Epithelial cell of prostate (primary cell): ENCODE results near the gene CDCP1.
"Not testable (repeated sequence)": the region's sequence is repeated elsewhere in the genome, so short reads cannot be mapped to it uniquely, and the experiment has no call there.

Experiments used
- DNase-seq: peaks from one replicate; pipeline ENCODE4 v3.0.0-alpha.2; 2011; ENCODE audit warnings: low read depth, low spot score
- H3K27ac ChIP-seq: fragments of 450-650 bp; 2 replicates; pipeline ENCODE4 v1.5.1; 2017; ENCODE audit warnings: mild to moderate bottlenecking

The CDCP1 gene

GRCh38 chr3:45065373-45065720 is 80.8 kb downstream of the CDCP1 start:
- DNase-seq = no peak
- H3K27ac ChIP-seq = peak overlapping the region; percentile 69

GRCh38 chr3:45064512-45065372 is 81.4 kb downstream of the CDCP1 start:
- H3K27ac ChIP-seq = peak overlapping the region; percentile 69
- DNase-seq = no peak

- DNase-seq = no peak
- H3K27ac ChIP-seq = no peak overlapping the region
Observed at GRCh38 chr3:45062697-45063070, 83.5 kb downstream of the CDCP1 start.

- no peak for DNase-seq
- no peak overlapping the region for H3K27ac ChIP-seq
Observed at GRCh38 chr3:45060165-45060892, 85.8 kb downstream of the CDCP1 start.

GRCh38 chr3:45059132-45059531 is 87.0 kb downstream of the CDCP1 start:
- DNase-seq = no peak
- no peak overlapping the region for H3K27ac ChIP-seq

GRCh38 chr3:45057557-45057956 is 88.6 kb downstream of the CDCP1 start:
- DNase-seq = no peak
- peak overlapping the region; percentile 33 for H3K27ac ChIP-seq

GRCh38 chr3:45056608-45057301 is 89.4 kb downstream of the CDCP1 start:
- DNase-seq = no peak
- H3K27ac ChIP-seq = peak overlapping the region; percentile 33

GRCh38 chr3:45055411-45056143 is 90.6 kb downstream of the CDCP1 start:
- DNase-seq = no peak
- H3K27ac ChIP-seq = peak overlapping the region; percentile 31

GRCh38 chr3:45055032-45055410 is 91.2 kb downstream of the CDCP1 start:
- peak overlapping the region; percentile 31 for H3K27ac ChIP-seq
- no peak for DNase-seq

GRCh38 chr3:45054196-45054857 is 91.9 kb downstream of the CDCP1 start:
- H3K27ac ChIP-seq = peak overlapping the region; percentile 31
- DNase-seq = no peak

- peak overlapping the region; percentile 31 for H3K27ac ChIP-seq
- not testable (repeated sequence) for DNase-seq
Observed at GRCh38 chr3:45053805-45054195, 92.4 kb downstream of the CDCP1 start.

GRCh38 chr3:45051685-45052084 is 94.5 kb downstream of the CDCP1 start:
- H3K27ac ChIP-seq = no peak overlapping the region
- DNase-seq = no peak

- no peak for DNase-seq
- H3K27ac ChIP-seq = no peak overlapping the region
Observed at GRCh38 chr3:45049807-45050206, 96.4 kb downstream of the CDCP1 start.

GRCh38 chr3:45048244-45048643 is 97.9 kb downstream of the CDCP1 start:
- H3K27ac ChIP-seq = no peak overlapping the region
- no peak for DNase-seq

- DNase-seq = no peak
Observed at GRCh38 chr3:45043728-45044299, 102.4 kb downstream of the CDCP1 start.

GRCh38 chr3:45042162-45042561 is 104.0 kb downstream of the CDCP1 start:
- H3K27ac ChIP-seq = no peak overlapping the region
- DNase-seq = no peak

More at GRCh38 chr3:45043728-45044299, 102.4 kb downstream of the CDCP1 start:
- H3K27ac ChIP-seq = no peak overlapping the region

GRCh38 chr3:45041666-45042065 is 104.5 kb downstream of the CDCP1 start:
- no peak for DNase-seq
- no peak overlapping the region for H3K27ac ChIP-seq

- peak overlapping the region; percentile 1 for H3K27ac ChIP-seq
Observed at GRCh38 chr3:45037720-45038455, 108.3 kb downstream of the CDCP1 start.

More at GRCh38 chr3:45037720-45038455, 108.3 kb downstream of the CDCP1 start:
- peak; percentile 76 for DNase-seq
